ENCODE data around the gene BRD9. TPM values are rescaled to one million over a fixed set of nuclear protein-coding genes. Genes with fewer than 3 reads are reported as not detected.
A peak's percentile ranks its signal among the peaks of the same experiment; 100 is the strongest.

The BRD9 gene
- total RNA-seq, 1 experiment from 2014 or later: 55.6 TPM

DNA sequence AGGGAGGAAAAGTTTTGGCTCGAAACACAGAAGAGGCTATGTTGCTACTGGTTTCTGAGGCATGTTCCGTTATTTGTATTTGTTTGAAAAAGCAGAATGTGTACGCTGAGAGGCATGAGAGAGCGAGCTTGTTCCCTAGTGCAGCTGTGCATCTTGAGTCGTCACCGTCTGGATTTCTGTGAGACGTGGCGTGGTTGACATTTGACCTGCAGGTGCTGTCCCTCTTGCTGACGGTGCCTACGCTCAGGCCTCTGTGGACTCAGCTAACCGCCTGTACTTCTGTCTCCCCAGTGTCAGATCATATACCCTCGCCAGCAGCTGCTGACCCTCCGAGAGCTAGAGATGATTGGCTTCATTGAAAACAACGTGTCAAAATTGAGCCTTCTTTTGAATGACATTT, 21.6 kb upstream of the BRD9 start (continued):
- TF ChIP-seq, protein P1, sequence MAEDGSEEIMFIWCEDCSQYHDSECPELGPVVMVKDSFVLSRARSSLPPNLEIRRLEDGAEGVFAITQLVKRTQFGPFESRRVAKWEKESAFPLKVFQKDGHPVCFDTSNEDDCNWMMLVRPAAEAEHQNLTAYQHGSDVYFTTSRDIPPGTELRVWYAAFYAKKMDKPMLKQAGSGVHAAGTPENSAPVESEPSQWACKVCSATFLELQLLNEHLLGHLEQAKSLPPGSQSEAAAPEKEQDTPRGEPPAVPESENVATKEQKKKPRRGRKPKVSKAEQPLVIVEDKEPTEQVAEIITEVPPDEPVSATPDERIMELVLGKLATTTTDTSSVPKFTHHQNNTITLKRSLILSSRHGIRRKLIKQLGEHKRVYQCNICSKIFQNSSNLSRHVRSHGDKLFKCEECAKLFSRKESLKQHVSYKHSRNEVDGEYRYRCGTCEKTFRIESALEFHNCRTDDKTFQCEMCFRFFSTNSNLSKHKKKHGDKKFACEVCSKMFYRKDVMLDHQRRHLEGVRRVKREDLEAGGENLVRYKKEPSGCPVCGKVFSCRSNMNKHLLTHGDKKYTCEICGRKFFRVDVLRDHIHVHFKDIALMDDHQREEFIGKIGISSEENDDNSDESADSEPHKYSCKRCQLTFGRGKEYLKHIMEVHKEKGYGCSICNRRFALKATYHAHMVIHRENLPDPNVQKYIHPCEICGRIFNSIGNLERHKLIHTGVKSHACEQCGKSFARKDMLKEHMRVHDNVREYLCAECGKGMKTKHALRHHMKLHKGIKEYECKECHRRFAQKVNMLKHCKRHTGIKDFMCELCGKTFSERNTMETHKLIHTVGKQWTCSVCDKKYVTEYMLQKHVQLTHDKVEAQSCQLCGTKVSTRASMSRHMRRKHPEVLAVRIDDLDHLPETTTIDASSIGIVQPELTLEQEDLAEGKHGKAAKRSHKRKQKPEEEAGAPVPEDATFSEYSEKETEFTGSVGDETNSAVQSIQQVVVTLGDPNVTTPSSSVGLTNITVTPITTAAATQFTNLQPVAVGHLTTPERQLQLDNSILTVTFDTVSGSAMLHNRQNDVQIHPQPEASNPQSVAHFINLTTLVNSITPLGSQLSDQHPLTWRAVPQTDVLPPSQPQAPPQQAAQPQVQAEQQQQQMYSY (CRISPR knock-in tag; IDR thresholded peaks at IDR 0.05): no peak
- TF ChIP-seq, protein P2, sequence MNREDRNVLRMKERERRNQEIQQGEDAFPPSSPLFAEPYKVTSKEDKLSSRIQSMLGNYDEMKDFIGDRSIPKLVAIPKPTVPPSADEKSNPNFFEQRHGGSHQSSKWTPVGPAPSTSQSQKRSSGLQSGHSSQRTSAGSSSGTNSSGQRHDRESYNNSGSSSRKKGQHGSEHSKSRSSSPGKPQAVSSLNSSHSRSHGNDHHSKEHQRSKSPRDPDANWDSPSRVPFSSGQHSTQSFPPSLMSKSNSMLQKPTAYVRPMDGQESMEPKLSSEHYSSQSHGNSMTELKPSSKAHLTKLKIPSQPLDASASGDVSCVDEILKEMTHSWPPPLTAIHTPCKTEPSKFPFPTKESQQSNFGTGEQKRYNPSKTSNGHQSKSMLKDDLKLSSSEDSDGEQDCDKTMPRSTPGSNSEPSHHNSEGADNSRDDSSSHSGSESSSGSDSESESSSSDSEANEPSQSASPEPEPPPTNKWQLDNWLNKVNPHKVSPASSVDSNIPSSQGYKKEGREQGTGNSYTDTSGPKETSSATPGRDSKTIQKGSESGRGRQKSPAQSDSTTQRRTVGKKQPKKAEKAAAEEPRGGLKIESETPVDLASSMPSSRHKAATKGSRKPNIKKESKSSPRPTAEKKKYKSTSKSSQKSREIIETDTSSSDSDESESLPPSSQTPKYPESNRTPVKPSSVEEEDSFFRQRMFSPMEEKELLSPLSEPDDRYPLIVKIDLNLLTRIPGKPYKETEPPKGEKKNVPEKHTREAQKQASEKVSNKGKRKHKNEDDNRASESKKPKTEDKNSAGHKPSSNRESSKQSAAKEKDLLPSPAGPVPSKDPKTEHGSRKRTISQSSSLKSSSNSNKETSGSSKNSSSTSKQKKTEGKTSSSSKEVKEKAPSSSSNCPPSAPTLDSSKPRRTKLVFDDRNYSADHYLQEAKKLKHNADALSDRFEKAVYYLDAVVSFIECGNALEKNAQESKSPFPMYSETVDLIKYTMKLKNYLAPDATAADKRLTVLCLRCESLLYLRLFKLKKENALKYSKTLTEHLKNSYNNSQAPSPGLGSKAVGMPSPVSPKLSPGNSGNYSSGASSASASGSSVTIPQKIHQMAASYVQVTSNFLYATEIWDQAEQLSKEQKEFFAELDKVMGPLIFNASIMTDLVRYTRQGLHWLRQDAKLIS (CRISPR knock-in tag; IDR thresholded peaks at IDR 0.05; ENCODE audit: borderline replicate concordance): no peak
- TF ChIP-seq EMX1 (CRISPR knock-in tag; IDR thresholded peaks at IDR 0.05) (no peak), NR1H2 (CRISPR knock-in tag; IDR thresholded peaks at IDR 0.05) (no peak), USF1 (CRISPR knock-in tag; IDR thresholded peaks at IDR 0.05) (no peak), CTCF (IDR thresholded peaks at IDR 0.05) (no peak), NFATC4 (CRISPR knock-in tag; IDR thresholded peaks at IDR 0.05) (no peak), ZNF281 (CRISPR knock-in tag; IDR thresholded peaks at IDR 0.05) (no peak)

DNA sequence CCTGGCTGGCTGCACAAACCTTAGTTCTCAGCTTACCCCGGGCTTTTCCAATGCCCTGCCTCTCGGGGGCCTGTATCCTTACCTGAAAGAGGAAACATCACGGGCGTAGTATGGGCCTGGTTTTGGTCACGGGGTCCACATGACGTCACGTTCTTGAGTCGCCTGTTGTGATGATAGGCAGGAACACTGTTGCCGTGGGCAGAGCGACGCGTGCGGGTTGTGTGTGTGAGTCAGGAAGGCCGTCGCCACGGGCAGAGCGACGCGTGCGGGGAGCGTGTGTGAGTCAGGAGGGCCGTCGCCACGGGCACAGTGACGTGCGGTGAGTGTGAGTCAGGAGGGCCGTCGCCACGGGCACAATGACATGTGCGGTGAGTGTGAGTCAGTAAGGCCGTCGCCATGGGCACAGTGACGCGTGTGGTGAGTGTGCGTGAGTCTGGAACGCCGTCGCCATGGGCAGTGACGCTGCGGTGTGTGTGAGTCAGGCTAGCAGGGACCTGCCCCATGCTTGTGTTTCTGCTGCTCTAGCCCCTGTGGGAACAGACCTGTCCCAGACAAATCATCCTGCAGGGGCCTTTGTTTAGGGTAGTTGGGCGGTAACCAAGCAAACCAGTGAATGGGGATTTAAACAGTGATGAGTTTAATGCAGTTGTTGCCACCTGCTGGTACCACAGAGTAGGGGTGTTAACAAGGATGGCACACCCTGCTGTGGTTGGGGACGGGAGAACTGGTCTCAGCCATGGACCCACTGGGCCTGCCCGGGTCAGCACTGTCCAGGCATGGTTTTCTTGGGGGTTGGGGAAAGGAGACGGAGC, 19.9 kb upstream of the BRD9 start:
- Mint-ChIP-seq H3K27ac (peak overlapping the region; percentile 57), H3K4me3 (no peak overlapping the region), H3K9me3 (no peaks in the 10 kb centered on the region), H3K27me3 (ENCODE audit: low read depth) (no peaks in the 10 kb centered on the region), H3K36me3 (peaks cover 83% of the 10 kb centered on the region), H3K4me1 (no peaks in the 10 kb centered on the region)
- POLR2A ChIA-PET: no interaction called here
- CTCF ChIA-PET: no interaction called here
- ATAC-seq (peak; percentile 63; the same call in 1 of the 2 replicates), DNase-seq (ENCODE audit: low spot score) (no peak)
- TF ChIP-seq, protein P3, sequence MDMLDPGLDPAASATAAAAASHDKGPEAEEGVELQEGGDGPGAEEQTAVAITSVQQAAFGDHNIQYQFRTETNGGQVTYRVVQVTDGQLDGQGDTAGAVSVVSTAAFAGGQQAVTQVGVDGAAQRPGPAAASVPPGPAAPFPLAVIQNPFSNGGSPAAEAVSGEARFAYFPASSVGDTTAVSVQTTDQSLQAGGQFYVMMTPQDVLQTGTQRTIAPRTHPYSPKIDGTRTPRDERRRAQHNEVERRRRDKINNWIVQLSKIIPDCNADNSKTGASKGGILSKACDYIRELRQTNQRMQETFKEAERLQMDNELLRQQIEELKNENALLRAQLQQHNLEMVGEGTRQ (CRISPR knock-in tag; IDR thresholded peaks at IDR 0.05): no peak
- TF ChIP-seq ZBTB43 (CRISPR knock-in tag; IDR thresholded peaks at IDR 0.05) (no peak), NFATC4 (CRISPR knock-in tag; IDR thresholded peaks at IDR 0.05) (no peak), CBFB (CRISPR knock-in tag; IDR thresholded peaks at IDR 0.05; ENCODE audit: low read depth) (no peak), ZNF263 (CRISPR knock-in tag; IDR thresholded peaks at IDR 0.05; ENCODE audit: low read depth) (no peak), ETV6 (CRISPR knock-in tag; IDR thresholded peaks at IDR 0.05) (no peak), ZNF396 (CRISPR knock-in tag; IDR thresholded peaks at IDR 0.05; ENCODE audit: borderline replicate concordance) (no peak), ZMAT4 (CRISPR knock-in tag; IDR thresholded peaks at IDR 0.05) (no peak), ZNF423 (CRISPR knock-in tag; IDR thresholded peaks at IDR 0.05) (no peak)
- TF ChIP-seq, protein P4, sequence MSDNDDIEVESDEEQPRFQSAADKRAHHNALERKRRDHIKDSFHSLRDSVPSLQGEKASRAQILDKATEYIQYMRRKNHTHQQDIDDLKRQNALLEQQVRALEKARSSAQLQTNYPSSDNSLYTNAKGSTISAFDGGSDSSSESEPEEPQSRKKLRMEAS (CRISPR knock-in tag; IDR thresholded peaks at IDR 0.05): no peak

Data from WTC11 (cell line).